GM12878 (cell line): ENCODE results near the gene MRPL36. TPM values are rescaled to one million over a fixed set of nuclear protein-coding genes. Genes with fewer than 3 reads are reported as not detected.

Experiments used
- ATAC-seq: fragments of 200-7000 bp; cut with Tn5 transposase; 3 replicates; pipeline ENCODE4 v1.9.1; 2020; ENCODE audit warnings: mild to moderate bottlenecking, moderate library complexity
- BruUV-seq: library from RNA; stranded (reverse); fragments of 400-500 nt; replicated peaks from 2 replicates; lab custom pipeline; 2021; lab: Mats Ljungman, UMichigan
- CTCF ChIA-PET: fragments of 300-600 bp; sonication (Branson Sonifier 250); formaldehyde crosslinking; extraction: SDS; loops from one replicate; lab custom pipeline; 2021; ENCODE audit warnings: inconsistent platforms; lab: Yijun Ruan, JAX
- POLR2A ChIA-PET: fragments of 350-600 bp; formaldehyde crosslinking; extraction: SDS; loops from one replicate; lab custom pipeline; 2021; ENCODE audit warnings: inconsistent platforms; lab: Charles Lee
- RAD21 ChIA-PET: fragments of 300-600 bp; sonication (Branson Sonifier 250); formaldehyde crosslinking; loops from one replicate; lab custom pipeline; 2023; ENCODE audit warnings: antibody characterized with exemption; ENCODE audit not compliant: unreplicated experiment; lab: Charles Lee
- SMC1A ChIA-PET: fragments of 300-600 bp; sonication (Branson Sonifier 250); formaldehyde crosslinking; loops from one replicate; lab custom pipeline; 2023; ENCODE audit not compliant: unreplicated experiment, uncharacterized antibody; lab: Charles Lee
- DNase-seq: peaks from one replicate; pipeline ENCODE4 v3.0.0-alpha.2; 2011; ENCODE audit warnings: low read depth, low spot score
- FAIRE-seq: peaks from 3 replicates; lab custom pipeline; 2011; peaks lifted over from hg19 to GRCh38; lab: Jason Lieb, UNC
- H2AFZ ChIP-seq: 2 replicates; pipeline ENCODE4 v1.6.0; 2011; ENCODE audit warnings: low read depth, low read length, control low read depth; ENCODE audit not compliant: control insufficient read depth
- H3K27ac ChIP-seq: 2 replicates; pipeline ENCODE4 v1.5.1; 2011; ENCODE audit warnings: control low read depth; ENCODE audit not compliant: control insufficient read depth, insufficient read depth
- H3K27me3 ChIP-seq, 2 experiments: replicated peaks in 1 of 2; 2 replicates each; pipeline versions ENCODE4 v1.6.0 to v1.6.1; 2011; ENCODE audit warnings: low read length in 1 of 2; ENCODE audit not compliant: control insufficient read depth in 2 of 2, insufficient read depth in 2 of 2
- H3K36me3 ChIP-seq, 2 experiments: 2 replicates each; pipeline ENCODE4 v1.5.1; 2011; ENCODE audit warnings: low read length in 1 of 2; ENCODE audit not compliant: control insufficient read depth in 2 of 2, insufficient read depth in 2 of 2
- H3K4me1 ChIP-seq: 2 replicates; pipeline ENCODE4 v1.6.1; 2011; ENCODE audit warnings: mild to moderate bottlenecking, low read length, moderate library complexity, mixed read lengths; ENCODE audit not compliant: control insufficient read depth, insufficient read depth
- H3K4me2 ChIP-seq: 2 replicates; pipeline ENCODE4 v1.6.0; 2011; ENCODE audit warnings: control low read depth; ENCODE audit not compliant: control insufficient read depth, insufficient read depth
- H3K4me3 ChIP-seq: fragments of 200-600 bp; sonication (generic); 2 replicates; pipeline ENCODE4 v1.5.1; 2016
- H3K79me2 ChIP-seq: 2 replicates; pipeline ENCODE4 v1.6.0; 2011; ENCODE audit warnings: low read length; ENCODE audit not compliant: control insufficient read depth, insufficient read depth
- H3K9ac ChIP-seq: 2 replicates; pipeline ENCODE4 v1.8.0; 2011; ENCODE audit warnings: low read length, control low read depth, mixed read lengths; ENCODE audit not compliant: control insufficient read depth, insufficient read depth
- H3K9me3 ChIP-seq: replicated peaks from 3 replicates; pipeline ENCODE4 v1.5.1; 2011; ENCODE audit warnings: mild to moderate bottlenecking, low read length; ENCODE audit not compliant: control insufficient read depth, insufficient read depth
- H4K20me1 ChIP-seq: 2 replicates; pipeline ENCODE4 v1.6.0; 2011; ENCODE audit not compliant: control insufficient read depth, insufficient read depth
- DPF2 ChIP-seq: fragments of 450-650 bp; IDR thresholded peaks from 2 replicates; pipeline ENCODE4 v1.6.1; 2017; ENCODE audit warnings: mild to moderate bottlenecking
- EED ChIP-seq: sonication (generic); IDR thresholded peaks from 2 replicates; pipeline ENCODE4 v1.6.1; 2016; ENCODE audit warnings: antibody characterized with exemption, low read depth
- EP300 ChIP-seq, 2 experiments: fragments of 150-350 bp in 1 of 2; IDR thresholded peaks; 2 replicates each; pipeline ENCODE4 v1.6.1; 2011 to 2012; ENCODE audit warnings: low read depth in 2 of 2, low read length in 2 of 2, borderline replicate concordance in 1 of 2, improper control_type of control experiment in 1 of 2, inconsistent platforms in 1 of 2; ENCODE audit not compliant: control insufficient read depth in 1 of 2
- EZH2 ChIP-seq: IDR thresholded peaks from 2 replicates; pipeline ENCODE4 v1.6.1; 2012; ENCODE audit warnings: low read depth, mild to moderate bottlenecking, control low read depth, inconsistent platforms, low read length, borderline replicate concordance; ENCODE audit not compliant: control insufficient read depth
- HCFC1 ChIP-seq: fragments of 150-350 bp; IDR thresholded peaks from 2 replicates; pipeline ENCODE4 v1.6.1; 2014; ENCODE audit warnings: low read length
- HDGF ChIP-seq: fragments of 450-650 bp; IDR thresholded peaks from 2 replicates; pipeline ENCODE4 v1.6.1; 2016; ENCODE audit warnings: antibody characterized with exemption
- KLF5 ChIP-seq: fragments of 450-650 bp; IDR thresholded peaks from 2 replicates; pipeline ENCODE4 v1.6.1; 2014; ENCODE audit warnings: mild to moderate bottlenecking; ENCODE audit not compliant: partially characterized antibody
- PAX5 ChIP-seq: IDR thresholded peaks from 2 replicates; pipeline ENCODE4 v1.6.1; 2011; ENCODE audit warnings: low read depth, low read length, borderline replicate concordance
- PKNOX1 ChIP-seq: fragments of 450-650 bp; IDR thresholded peaks from 2 replicates; pipeline ENCODE4 v1.6.1; 2016; ENCODE audit warnings: mild to moderate bottlenecking
- RAD21 ChIP-seq: IDR thresholded peaks from 2 replicates; pipeline ENCODE4 v1.6.1; 2011; ENCODE audit warnings: mild to moderate bottlenecking, low read depth, low read length, moderate library complexity; ENCODE audit not compliant: insufficient read depth
- RAD51 ChIP-seq: fragments of 450-650 bp; IDR thresholded peaks from 2 replicates; pipeline ENCODE4 v1.6.1; 2016; ENCODE audit warnings: moderate library complexity, mild to moderate bottlenecking, inconsistent platforms
- WGBS: methylation state at CpG from one replicate; pipeline ENCODE4 v1.1.6; 2016; ENCODE audit warnings: low lambda C conversion rate; ENCODE audit not compliant: insufficient replicate concordance, insufficient coverage; ENCODE audit errors: missing lambda C conversion rate; 5-methylcytosine and 5-hydroxymethylcytosine counted together
- in situ Hi-C: fragments of 300-500 bp; cut with MboI; formaldehyde crosslinking; loops from 9 replicates; pipeline ENCODE4 v1.14.3; 2018; ENCODE audit warnings: mixed read lengths
- intact Hi-C: fragments of 100-400 bp; cut with micrococcal nuclease; formaldehyde crosslinking; loops from one replicate; pipeline ENCODE4 v1.14.2; 2022; ENCODE audit not compliant: unreplicated experiment
- polyA plus RNA-seq, 11 experiments: library from polyadenylated mRNA; depleted of rRNA in 4 of 11; unstranded in 6 of 11; stranded (reverse) in 5 of 11; fragments of >200 nt; fragmentation: Nextera tagmentation in 4 of 11; fragmentation: Illumina TruSeq in 1 of 11; extraction: Ambion mirVana in 4 of 11; extraction: Trizol in 1 of 11; gene quantifications; 1 replicate in 1 of 11; 2 replicates in 10 of 11; pipeline versions ENCODE4 v1.2.1 to v1.2.3, GENCODE V29; 2011 to 2016; ENCODE audit warnings: inconsistent platforms in 2 of 11, missing spikeins in 2 of 11, low read depth in 1 of 11
- total RNA-seq, 4 experiments: library from RNA; depleted of rRNA in 3 of 4; stranded (reverse); fragments of >200 nt in 3 of 4; fragmentation: Illumina TruSeq in 1 of 4; extraction: Trizol in 1 of 4; gene quantifications; 2 replicates each; pipeline versions ENCODE4 v1.2.1 to v1.2.3, GENCODE V29; 2013 to 2021

The MRPL36 gene
- total and polyA plus RNA-seq, 10 of the 15 experiments (the other 5 are each of a cell fraction or from before 2014, with no cell fraction given): 89.2 to 559 (median 152) TPM

GRCh38 chr5:1824109-1824821 is 24.6 kb upstream of the MRPL36 start:
- no peaks in the 10 kb centered on the region; the same call in 1 of the 2 replicates for H3K4me1 ChIP-seq
- no peak overlapping the region for H3K27ac ChIP-seq
- SMC1A ChIA-PET: no interaction called here
- H3K4me3 ChIP-seq: no peak overlapping the region
- in situ Hi-C loops (no loop called here), intact Hi-C loops (no loop called here)
- H3K9me3 ChIP-seq: no peaks in the 10 kb centered on the region
- H3K4me2 ChIP-seq: no peak overlapping the region
- H3K9ac ChIP-seq: no peak overlapping the region
- no peaks in the 10 kb centered on the region for H3K27me3 ChIP-seq
- no peak for FAIRE-seq
- RAD21 ChIA-PET: no interaction called here
- WGBS: 92% methylated on average over 24 of the region's 25 CpGs
- no peak for ATAC-seq
- no peak for DNase-seq
- POLR2A ChIA-PET: interaction anchor here (0.5 kb wide), 1 partner anchor 21 kb away, joined by 3 read pairs; no protein-coding TSS in a partner anchor
- no peaks in the 10 kb centered on the region for H4K20me1 ChIP-seq
- no peak overlapping the region for H2AFZ ChIP-seq
- TF ChIP-seq RAD21: no peak
- TF ChIP-seq DPF2: no peak
- no peak for TF ChIP-seq EZH2
- no peak for TF ChIP-seq EP300 (IDR thresholded peaks at IDR 0.05; ENCODE audit: borderline replicate concordance in 1 of 2, control insufficient read depth in 1 of 2, low read depth in 2 of 2, low read length in 2 of 2)
- no peak for TF ChIP-seq RAD51
- no peak for TF ChIP-seq PKNOX1
- no peak for TF ChIP-seq HCFC1
- no peak for TF ChIP-seq HDGF
- no peak for TF ChIP-seq EED
- no peak for TF ChIP-seq KLF5
- no peak for TF ChIP-seq PAX5
- H3K36me3 ChIP-seq: peaks cover 3 to 29% of the 10 kb centered on the region in 2 experiments; a peak in 3 of 4 replicates
- no TSS peak for BruUV-seq
- H3K79me2 ChIP-seq: no peaks in the 10 kb centered on the region
- CTCF ChIA-PET: no interaction called here
